WERI-Rb-1 (cell line): ENCODE results near the gene CNR2.
A peak's percentile ranks its signal among the peaks of the same experiment; 100 is the strongest.
"Not testable (repeated sequence)": the region's sequence is repeated elsewhere in the genome, so short reads cannot be mapped to it uniquely, and the experiment has no call there.

ENCODE experiments used
- DNase-seq: peaks from one replicate; pipeline ENCODE4 v3.0.0-alpha.2; 2020
- H3K27ac ChIP-seq: fragments of 250-450 bp; sonication (Bioruptor Pico); 2 replicates; pipeline ENCODE4 v1.5.1; 2020; ENCODE audit warnings: mild to moderate bottlenecking, moderate library complexity
- H3K27me3 ChIP-seq: fragments of 250-450 bp; sonication (Bioruptor Pico); 2 replicates; pipeline ENCODE4 v1.5.1; 2021; ENCODE audit warnings: mild to moderate bottlenecking, low read depth, moderate library complexity; ENCODE audit not compliant: insufficient read depth, severe bottlenecking
- H3K36me3 ChIP-seq: fragments of 250-450 bp; sonication (Bioruptor Pico); 2 replicates; pipeline ENCODE4 v1.5.1; 2020; ENCODE audit warnings: mild to moderate bottlenecking, moderate library complexity
- H3K4me3 ChIP-seq: 2 replicates; pipeline ENCODE4 v1.5.1; 2011; ENCODE audit warnings: low read depth, mild to moderate bottlenecking, control low read depth, low read length
- H3K9me3 ChIP-seq: fragments of 250-450 bp; sonication (Bioruptor Pico); 2 replicates; pipeline ENCODE4 v1.5.1; 2021; ENCODE audit warnings: mild to moderate bottlenecking, moderate library complexity; ENCODE audit not compliant: severe bottlenecking
- CTCF ChIP-seq: IDR thresholded peaks from 2 replicates; pipeline ENCODE4 v1.5.1; 2011; ENCODE audit warnings: low read depth, mild to moderate bottlenecking, control low read depth, inconsistent platforms, low read length

The CNR2 gene

GRCh38 chr1:23845163-23845562 lies 68.0 kb downstream of the CNR2 start:
- no peak for TF ChIP-seq CTCF
- Histone ChIP-seq H3K4me3 (no peak overlapping the region), H3K9me3 (no peaks in the 10 kb centered on the region), H3K27ac (no peak overlapping the region), H3K27me3 (no peaks in the 10 kb centered on the region), H3K36me3 (peaks cover 29% of the 10 kb centered on the region)
- DNase-seq, result no peak

- DNase-seq, result no peak
- no peak overlapping the region for H3K4me3 ChIP-seq
- H3K9me3 ChIP-seq, result no peaks in the 10 kb centered on the region
- no peak overlapping the region for H3K27ac ChIP-seq
- no peak for TF ChIP-seq CTCF
- peaks cover 29% of the 10 kb centered on the region for H3K36me3 ChIP-seq
- H3K27me3 ChIP-seq, result no peaks in the 10 kb centered on the region
Measured at GRCh38 chr1:23843644-23844043, 69.5 kb downstream of the CNR2 start.

GRCh38 chr1:23838401-23838866 lies 74.7 kb downstream of the CNR2 start:
- Histone ChIP-seq H3K36me3 (no peaks in the 10 kb centered on the region), H3K4me3 (peak overlapping the region; percentile 30), H3K9me3 (no peaks in the 10 kb centered on the region), H3K27ac (no peak overlapping the region), H3K27me3 (no peaks in the 10 kb centered on the region)
- TF ChIP-seq CTCF, result no peak
- DNase-seq, result peak; percentile 61

- Histone ChIP-seq H3K27me3 (no peaks in the 10 kb centered on the region), H3K9me3 (no peaks in the 10 kb centered on the region), H3K4me3 (no peak overlapping the region), H3K27ac (no peak overlapping the region), H3K36me3 (no peaks in the 10 kb centered on the region)
- no peak for DNase-seq
- TF ChIP-seq CTCF, result no peak
Measured at GRCh38 chr1:23837908-23838307, 75.3 kb downstream of the CNR2 start.

GRCh38 chr1:23836037-23836436 lies 77.1 kb downstream of the CNR2 start:
- TF ChIP-seq CTCF, result no peak
- no peak for DNase-seq
- Histone ChIP-seq H3K9me3 (no peaks in the 10 kb centered on the region), H3K27me3 (no peaks in the 10 kb centered on the region), H3K27ac (no peak overlapping the region), H3K36me3 (no peaks in the 10 kb centered on the region), H3K4me3 (no peak overlapping the region)

- H3K27ac ChIP-seq, result not testable (repeated sequence)
- peak; percentile 15 for DNase-seq
Measured at GRCh38 chr1:23834156-23834555, 79.0 kb downstream of the CNR2 start.

More at GRCh38 chr1:23834156-23834555, 79.0 kb downstream of the CNR2 start:
- not testable (repeated sequence) for H3K27me3 ChIP-seq, H3K4me3 ChIP-seq, H3K36me3 ChIP-seq, H3K9me3 ChIP-seq
